HG02763 (cell line): ENCODE results near the gene PDE1C.

Experiments used
- ATAC-seq: cut with Tn5 transposase; IDR thresholded peaks from one replicate; pipeline ENCODE4 v1.9.1; 2021; ENCODE audit warnings: mild to moderate bottlenecking, moderate library complexity; ENCODE audit not compliant: unreplicated experiment

PDE1C gene

DNA sequence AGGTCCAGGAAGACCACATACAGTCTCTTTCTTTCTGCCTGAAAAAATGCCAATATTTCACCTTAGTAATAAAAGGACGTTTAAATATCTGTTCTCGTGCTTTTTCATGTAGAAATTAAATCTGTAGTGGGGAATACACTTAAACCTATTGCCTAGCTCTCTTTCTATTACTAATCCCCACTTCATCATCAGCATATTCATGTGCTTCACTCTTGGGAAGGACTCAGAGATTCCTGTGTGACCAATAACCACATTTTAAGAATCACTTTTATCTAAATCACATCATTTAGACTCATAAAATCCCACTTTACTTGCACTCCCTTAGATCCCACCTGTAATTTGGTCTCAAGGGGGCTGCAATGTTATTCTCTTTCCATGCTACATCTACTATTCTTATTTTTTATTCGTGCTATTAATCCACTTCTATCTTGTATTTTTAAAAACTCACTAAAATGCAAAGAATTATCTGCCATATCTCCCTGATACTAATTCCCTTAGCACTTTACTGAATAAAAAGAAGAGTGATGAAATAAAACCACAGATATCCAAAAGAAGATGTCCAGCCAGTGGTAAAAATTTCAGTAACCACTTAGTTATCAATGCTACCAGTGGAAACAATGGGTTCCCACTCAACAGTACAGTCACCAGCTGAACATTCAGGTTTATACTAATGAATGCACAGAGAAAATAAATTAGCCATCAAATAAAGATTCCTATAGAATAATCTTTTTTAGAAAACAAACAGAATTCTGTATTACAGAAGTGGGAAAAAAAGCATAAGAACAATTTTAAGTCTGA, 281.1 kb downstream of the PDE1C start:
- ATAC-seq, result no peak

- no peak for ATAC-seq
Observed at GRCh38 chr7:31788445-31788844, 281.8 kb downstream of the PDE1C start.

- no peak for ATAC-seq
Observed at GRCh38 chr7:31786326-31786725, 283.9 kb downstream of the PDE1C start.

GRCh38 chr7:31785101-31785500, 285.1 kb downstream of the PDE1C start:
- no peak for ATAC-seq

DNA sequence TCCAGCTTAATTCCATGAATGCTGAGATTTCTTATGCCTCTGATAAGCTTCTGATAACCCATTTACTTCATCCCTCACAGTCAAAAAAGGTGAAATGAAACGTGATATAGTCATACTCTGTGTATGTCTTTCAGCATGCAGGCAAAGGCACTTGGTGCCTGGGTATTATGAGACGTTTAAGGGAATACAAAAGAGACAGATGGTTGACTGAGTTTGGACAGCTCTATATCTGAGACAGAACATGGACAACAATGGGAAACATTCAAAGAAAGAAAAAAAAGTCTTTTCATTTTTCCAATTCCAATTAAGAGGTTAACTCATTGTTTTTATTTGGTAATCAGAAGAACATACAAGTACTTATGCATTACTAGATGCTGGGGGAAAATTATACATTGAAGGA, 287.0 kb downstream of the PDE1C start:
- ATAC-seq, result no peak

DNA sequence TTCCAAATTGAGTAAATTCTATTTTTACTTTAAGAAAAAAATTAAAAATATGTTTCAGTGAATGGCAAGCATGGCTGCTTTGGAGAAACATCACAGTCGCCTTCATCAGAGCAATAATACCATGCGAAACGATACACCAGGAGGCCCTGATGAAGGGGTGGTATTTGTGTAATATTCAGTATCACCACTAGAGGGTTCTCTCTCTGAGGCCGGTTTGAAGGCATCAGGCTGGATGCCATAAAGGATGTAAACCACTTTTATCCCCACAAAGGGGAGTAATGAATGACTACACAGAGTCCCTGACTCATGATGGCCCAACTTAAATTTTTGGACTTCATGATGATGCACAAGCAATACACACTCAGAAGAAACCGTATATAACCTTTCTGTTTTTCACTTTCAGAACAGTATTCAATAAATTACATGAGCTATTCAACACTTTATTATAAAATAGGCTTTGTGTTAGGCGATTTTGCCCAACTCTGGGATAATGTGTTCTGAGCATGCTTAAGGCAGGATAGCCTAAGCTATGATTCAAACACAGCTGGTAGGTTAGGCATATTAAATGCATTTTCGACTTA, 287.7 kb downstream of the PDE1C start:
- ATAC-seq, result peak; percentile 80

GRCh38 chr7:31778296-31778695, 291.9 kb downstream of the PDE1C start:
- ATAC-seq, result no peak

- no peak for ATAC-seq
Observed at GRCh38 chr7:31776616-31777015, 293.6 kb downstream of the PDE1C start.

- no peak for ATAC-seq
Observed at GRCh38 chr7:31775556-31775955, 294.7 kb downstream of the PDE1C start.

GRCh38 chr7:31772211-31772610, 298.0 kb downstream of the PDE1C start:
- no peak for ATAC-seq

DNA sequence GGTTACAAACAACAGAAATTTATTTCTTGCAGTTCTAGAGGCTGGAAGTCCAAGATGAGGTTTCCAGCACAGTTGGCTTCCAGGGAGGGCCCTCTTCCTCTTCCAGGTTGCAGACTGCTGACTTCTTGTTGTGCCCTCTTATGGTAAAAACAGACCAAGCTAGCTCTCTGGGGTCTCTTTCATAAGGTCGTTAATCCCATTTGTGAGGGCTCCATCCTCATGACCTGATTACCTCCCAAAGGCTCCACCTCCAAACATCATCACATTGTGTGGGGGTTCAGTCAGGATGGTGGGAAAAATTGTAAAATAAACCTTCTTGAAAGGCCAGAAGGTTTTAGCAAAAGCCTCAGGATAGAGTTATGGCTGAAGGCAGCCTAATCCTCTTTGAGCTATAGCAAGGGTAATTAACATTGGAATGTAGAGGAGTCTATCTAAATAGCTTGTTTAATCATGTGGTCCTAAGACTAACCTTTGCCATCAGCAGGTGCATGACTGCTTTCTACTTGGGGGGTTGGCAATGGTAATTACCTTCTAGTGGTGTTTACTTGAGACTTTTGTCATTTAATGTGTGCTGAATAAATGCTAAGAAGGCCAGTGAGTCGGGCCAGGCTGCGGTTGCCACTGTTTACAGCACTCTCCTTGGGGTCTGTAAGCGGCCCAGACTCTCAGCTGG, 302.4 kb downstream of the PDE1C start:
- ATAC-seq, result no peak

GRCh38 chr7:31764462-31764861, 305.7 kb downstream of the PDE1C start:
- ATAC-seq, result no peak

DNA sequence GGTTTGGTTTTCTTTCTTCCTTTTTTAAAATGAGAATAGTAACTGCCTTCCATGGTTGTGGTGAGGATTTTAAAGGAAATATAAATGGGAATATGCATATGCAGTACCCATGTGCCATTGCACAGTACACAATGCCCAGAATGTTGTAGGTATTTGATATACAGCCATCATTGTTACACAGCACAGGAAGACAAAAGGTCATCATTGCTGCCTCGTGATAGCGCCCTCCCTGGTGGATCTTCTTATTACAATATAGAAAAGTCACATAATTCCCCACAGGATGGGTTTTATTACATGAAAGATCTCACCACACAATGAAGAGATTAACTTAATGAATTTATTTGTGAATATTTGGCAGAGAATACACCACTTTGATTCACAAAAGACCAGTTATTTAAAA, 306.7 kb downstream of the PDE1C start:
- ATAC-seq, result no peak

DNA sequence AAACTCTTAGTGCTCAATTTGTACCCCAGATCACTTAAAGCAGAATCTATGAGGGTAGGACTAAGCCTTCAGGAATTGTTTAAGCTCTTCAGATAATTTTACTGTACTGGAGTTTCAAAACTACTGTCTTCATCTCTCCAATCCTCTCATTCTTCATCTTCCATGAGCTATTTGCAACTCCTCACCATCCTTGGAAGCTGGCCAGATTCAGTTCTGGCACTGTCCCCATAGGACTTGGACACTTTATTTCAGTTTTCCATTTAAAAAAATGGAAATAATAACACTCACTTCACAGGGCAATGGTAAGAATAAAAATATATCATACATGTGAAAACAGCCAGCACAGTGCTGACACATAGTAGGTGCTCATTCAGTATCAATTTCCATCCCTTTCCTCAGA, 308.6 kb downstream of the PDE1C start:
- ATAC-seq, result no peak

- ATAC-seq, result no peak
Observed at GRCh38 chr7:31758755-31759154, 311.5 kb downstream of the PDE1C start.

DNA sequence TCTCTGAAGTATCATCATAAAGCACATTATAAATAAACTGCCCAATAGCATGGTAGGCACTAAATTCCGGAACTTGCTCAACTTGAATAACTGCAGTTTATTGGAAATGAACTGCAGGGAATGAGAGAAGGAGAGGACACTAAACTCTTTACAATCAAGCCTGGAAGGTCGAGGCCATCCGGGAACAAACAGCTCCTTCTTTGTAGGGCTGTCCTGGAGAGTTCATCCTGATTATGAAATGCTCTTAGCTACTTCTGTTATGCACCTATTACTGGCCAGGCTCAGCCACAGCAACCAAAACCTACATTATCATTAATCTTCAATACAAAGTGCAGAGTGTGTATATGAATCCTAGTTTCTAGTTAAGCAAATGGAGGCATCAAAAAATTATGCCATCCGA, 318.5 kb downstream of the PDE1C start:
- ATAC-seq, result no peak

DNA sequence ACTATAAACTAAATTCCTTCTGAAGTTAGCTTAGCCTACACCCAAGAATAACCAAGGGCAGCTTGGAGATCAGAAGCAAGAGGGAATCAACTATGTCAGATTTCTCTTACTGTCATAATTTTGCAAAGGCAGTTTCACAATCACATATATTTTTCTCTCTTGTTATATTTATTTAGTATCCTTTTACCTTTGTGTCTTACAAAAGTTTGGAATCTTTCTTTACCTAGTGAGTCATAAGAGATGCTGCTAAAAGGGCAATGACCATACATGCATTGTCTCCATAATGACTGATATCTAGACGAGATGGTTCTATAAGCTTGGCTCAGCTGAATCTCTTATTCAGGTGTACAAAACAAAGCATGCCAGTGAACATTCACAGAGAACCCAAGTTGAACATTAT, 322.1 kb downstream of the PDE1C start:
- ATAC-seq, result no peak

DNA sequence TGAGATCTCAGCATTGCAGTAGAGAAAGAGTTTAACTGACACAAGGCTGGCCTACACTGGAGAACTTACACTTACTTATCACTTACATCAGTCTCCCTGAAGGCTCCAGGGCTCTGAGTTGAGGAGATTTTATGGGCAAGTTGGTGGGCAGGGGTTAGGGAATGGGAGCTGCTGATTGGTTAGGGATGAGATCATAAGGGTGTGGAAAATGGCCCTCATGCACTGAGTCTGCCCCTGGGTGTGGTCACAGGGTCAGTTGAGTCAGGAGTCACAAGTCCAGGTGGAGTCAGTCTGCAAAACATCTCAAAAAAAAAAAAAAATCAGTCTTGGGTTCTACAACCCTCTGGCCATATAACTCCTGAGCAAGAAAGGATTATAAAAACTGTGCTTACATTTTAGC, 322.7 kb downstream of the PDE1C start:
- no peak for ATAC-seq

DNA sequence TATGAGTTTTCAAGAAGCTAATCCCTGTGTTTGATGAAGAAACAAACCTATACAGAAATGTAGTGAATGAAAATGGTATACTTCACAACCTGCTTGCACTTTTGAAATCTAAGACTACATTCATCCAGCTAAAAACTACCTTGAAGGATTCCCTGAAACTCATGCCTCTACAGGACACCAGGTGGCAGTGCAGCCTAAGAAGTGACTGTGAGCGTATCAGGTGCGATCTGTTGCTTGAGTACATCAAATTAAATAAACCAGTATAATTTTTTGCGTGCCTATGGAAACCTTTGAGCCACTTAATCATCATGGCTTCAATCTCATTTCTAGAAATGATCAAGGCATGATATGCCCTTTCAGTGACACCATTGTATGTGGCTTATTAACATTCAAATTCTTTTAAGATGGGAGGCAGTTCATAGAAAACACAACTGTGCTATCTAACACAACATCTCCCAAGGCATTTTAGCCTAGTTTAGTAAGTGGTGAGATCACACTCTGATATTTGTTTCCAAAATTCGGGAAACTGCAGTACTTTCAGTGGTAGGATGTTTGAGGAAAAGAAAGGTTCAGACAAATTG, 325.8 kb downstream of the PDE1C start:
- ATAC-seq, result peak; percentile 79

GRCh38 chr7:31741852-31742251, 328.4 kb downstream of the PDE1C start:
- no peak for ATAC-seq

DNA sequence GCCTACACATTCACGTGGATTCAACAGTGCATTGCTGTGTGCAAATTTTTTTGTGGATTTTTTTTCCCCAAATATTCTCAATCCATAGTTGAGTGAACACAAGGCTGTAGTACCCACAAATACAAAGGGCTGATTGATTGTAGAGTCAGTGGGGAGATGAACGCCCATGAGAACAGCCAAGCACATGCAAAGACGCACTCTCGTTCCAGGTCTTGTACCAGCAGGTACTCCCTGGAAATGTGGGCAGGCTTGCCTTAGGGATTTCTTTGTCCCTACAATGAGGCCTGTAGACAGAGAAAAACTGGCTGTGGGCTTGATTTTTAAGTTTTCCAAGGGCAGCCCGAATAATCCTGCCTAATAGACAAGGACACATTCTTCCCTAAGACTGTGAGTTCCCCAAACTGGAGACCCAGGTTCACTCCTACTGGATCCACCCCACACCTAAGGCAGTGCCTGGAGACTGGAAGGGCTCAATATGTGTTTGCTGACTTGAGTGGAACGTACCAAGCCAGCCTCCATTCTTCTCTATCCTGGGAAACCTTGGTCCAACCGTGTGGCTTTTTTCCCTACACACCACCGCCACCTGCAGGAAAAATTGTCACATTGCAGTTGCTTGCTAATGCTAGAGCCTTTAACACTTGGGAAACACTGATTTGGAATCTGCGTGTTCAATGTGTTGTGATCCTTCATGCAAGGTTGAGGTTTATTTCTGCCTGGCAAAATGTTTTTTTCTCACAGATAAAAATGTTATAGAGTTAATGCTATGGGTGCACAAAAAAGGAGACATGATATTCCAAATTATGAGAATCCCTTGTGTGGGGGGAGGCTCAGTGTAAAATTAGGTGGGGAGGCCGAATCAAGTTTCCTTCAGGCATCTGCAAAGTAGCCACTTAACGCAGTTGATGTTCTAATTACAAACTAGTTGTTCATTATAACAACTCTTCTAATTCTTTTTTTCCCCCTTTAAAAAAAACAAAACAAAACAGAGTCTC, 333.9 kb downstream of the PDE1C start:
- no peak for ATAC-seq
